ENCODE measurements around the gene MED12.

GRCh38 chrX:71169586-71169985, 51.2 kb downstream of the MED12 start:
- TF ChIP-seq CTCF (IDR thresholded peaks at IDR 0.05; ENCODE audit: low read length), result no peak
- no peak for TF ChIP-seq EZH2phosphoT487 (IDR thresholded peaks at IDR 0.05; ENCODE audit: low read length)
